ENCODE results near the gene TMEM101.

Gene TMEM101

DNA sequence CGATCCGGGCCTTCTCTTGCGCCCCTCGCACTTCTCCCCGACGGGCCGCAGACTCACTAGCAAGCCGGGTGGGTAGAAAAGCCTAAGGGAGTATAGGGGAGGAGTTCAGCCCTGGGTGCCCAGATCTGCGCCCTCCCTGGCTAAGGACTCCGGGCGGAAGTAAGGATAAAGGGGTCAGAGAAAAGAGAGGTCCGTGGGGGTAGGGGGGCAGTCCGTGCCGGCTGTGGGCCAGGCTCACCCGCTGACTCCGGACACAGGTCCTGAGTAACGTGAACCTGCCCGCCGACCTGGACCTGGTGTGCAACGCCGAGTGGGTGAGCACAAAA lies 8.5 kb downstream of the TMEM101 start:
- no peaks in the 10 kb centered on the region for H3K9me3 ChIP-seq (ENCODE audit: insufficient read depth, low read depth, low read length)
- TF ChIP-seq EZH2phosphoT487 (IDR thresholded peaks at IDR 0.05; ENCODE audit: borderline replicate concordance), result no peak
- TF ChIP-seq, protein P1, sequence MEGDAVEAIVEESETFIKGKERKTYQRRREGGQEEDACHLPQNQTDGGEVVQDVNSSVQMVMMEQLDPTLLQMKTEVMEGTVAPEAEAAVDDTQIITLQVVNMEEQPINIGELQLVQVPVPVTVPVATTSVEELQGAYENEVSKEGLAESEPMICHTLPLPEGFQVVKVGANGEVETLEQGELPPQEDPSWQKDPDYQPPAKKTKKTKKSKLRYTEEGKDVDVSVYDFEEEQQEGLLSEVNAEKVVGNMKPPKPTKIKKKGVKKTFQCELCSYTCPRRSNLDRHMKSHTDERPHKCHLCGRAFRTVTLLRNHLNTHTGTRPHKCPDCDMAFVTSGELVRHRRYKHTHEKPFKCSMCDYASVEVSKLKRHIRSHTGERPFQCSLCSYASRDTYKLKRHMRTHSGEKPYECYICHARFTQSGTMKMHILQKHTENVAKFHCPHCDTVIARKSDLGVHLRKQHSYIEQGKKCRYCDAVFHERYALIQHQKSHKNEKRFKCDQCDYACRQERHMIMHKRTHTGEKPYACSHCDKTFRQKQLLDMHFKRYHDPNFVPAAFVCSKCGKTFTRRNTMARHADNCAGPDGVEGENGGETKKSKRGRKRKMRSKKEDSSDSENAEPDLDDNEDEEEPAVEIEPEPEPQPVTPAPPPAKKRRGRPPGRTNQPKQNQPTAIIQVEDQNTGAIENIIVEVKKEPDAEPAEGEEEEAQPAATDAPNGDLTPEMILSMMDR (conservative IDR thresholded peaks at IDR 0.05; ENCODE audit: low read length), result no peak
- H3K9me2 ChIP-seq (replicated peaks; ENCODE audit: low read depth, low read length), result no peaks in the 10 kb centered on the region
- H2AFZ ChIP-seq (ENCODE audit: low read length), result no peak overlapping the region
- H3K4me2 ChIP-seq (ENCODE audit: low read depth, low read length, poor library complexity, severe bottlenecking), result no peak overlapping the region
- H3K27me3 ChIP-seq (ENCODE audit: insufficient read depth, low read length, poor library complexity, severe bottlenecking), result no peaks in the 10 kb centered on the region
- peaks cover 9% of the 10 kb centered on the region for H3K4me1 ChIP-seq (ENCODE audit: insufficient read depth, low read length, poor library complexity, severe bottlenecking)
- no peaks in the 10 kb centered on the region for H3K36me3 ChIP-seq (ENCODE audit: insufficient read depth, low read length)
- no peak overlapping the region for H3K9ac ChIP-seq (ENCODE audit: low read depth, low read length, poor library complexity, severe bottlenecking)
- H3K79me2 ChIP-seq (ENCODE audit: insufficient read depth, low read length), result no peaks in the 10 kb centered on the region
- no peaks in the 10 kb centered on the region for H4K20me1 ChIP-seq (ENCODE audit: insufficient read depth, low read length, poor library complexity, severe bottlenecking)
- no peaks in the 10 kb centered on the region for H3F3A ChIP-seq (ENCODE audit: low read depth)
- H3K4me3 ChIP-seq (ENCODE audit: low read length, poor library complexity, severe bottlenecking), result no peak overlapping the region

DNA sequence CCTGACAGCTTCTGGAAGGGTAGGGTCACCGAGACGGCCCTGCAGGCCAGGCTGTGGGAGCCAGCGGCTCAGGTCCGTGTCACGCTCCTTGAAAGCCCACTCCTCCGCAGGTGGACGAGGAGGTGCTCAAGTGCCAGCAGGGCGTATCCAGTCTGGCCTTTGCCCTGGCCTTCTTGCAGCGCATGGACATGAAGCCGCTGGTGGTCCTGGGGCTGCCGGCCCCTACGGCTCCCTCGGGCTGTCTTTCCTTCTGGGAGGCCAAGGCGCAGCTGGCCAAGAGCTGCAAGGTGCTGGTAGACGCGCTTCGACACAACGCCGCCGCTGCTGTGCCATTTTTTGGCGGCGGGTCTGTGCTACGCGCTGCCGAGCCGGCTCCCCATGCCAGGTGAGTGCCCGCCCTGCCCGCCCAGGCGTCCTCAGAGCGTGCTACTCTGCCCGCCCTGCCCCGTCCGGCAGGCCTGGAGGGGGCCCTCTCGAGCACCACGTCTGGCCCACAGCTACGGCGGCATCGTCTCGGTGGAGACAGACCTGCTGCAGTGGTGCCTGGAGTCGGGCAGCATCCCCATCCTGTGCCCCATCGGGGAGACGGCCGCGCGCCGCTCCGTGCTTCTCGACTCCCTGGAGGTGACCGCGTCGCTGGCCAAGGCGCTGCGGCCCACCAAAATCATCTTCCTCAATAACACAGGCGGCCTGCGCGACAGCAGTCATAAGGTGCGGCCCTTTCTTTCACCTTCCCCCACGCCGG lies 9.1 kb downstream of the TMEM101 start:
- Histone ChIP-seq H2AFZ (ENCODE audit: low read length) (no peak overlapping the region), H4K20me1 (ENCODE audit: insufficient read depth, low read length, poor library complexity, severe bottlenecking) (no peaks in the 10 kb centered on the region), H3K4me2 (ENCODE audit: low read depth, low read length, poor library complexity, severe bottlenecking) (no peak overlapping the region), H3K9me3 (ENCODE audit: insufficient read depth, low read depth, low read length) (no peaks in the 10 kb centered on the region), H3K9ac (ENCODE audit: low read depth, low read length, poor library complexity, severe bottlenecking) (no peak overlapping the region), H3K79me2 (ENCODE audit: insufficient read depth, low read length) (no peaks in the 10 kb centered on the region), H3F3A (ENCODE audit: low read depth) (no peaks in the 10 kb centered on the region), H3K4me3 (ENCODE audit: low read length, poor library complexity, severe bottlenecking) (no peak overlapping the region), H3K36me3 (ENCODE audit: insufficient read depth, low read length) (no peaks in the 10 kb centered on the region), H3K27me3 (ENCODE audit: insufficient read depth, low read length, poor library complexity, severe bottlenecking) (no peaks in the 10 kb centered on the region), H3K9me2 (replicated peaks; ENCODE audit: low read depth, low read length) (no peaks in the 10 kb centered on the region), H3K4me1 (ENCODE audit: insufficient read depth, low read length, poor library complexity, severe bottlenecking) (peaks cover 9% of the 10 kb centered on the region)
- no peak for TF ChIP-seq EZH2phosphoT487 (IDR thresholded peaks at IDR 0.05; ENCODE audit: borderline replicate concordance)
- TF ChIP-seq, protein P1 (conservative IDR thresholded peaks at IDR 0.05; ENCODE audit: low read length), result no peak

DNA sequence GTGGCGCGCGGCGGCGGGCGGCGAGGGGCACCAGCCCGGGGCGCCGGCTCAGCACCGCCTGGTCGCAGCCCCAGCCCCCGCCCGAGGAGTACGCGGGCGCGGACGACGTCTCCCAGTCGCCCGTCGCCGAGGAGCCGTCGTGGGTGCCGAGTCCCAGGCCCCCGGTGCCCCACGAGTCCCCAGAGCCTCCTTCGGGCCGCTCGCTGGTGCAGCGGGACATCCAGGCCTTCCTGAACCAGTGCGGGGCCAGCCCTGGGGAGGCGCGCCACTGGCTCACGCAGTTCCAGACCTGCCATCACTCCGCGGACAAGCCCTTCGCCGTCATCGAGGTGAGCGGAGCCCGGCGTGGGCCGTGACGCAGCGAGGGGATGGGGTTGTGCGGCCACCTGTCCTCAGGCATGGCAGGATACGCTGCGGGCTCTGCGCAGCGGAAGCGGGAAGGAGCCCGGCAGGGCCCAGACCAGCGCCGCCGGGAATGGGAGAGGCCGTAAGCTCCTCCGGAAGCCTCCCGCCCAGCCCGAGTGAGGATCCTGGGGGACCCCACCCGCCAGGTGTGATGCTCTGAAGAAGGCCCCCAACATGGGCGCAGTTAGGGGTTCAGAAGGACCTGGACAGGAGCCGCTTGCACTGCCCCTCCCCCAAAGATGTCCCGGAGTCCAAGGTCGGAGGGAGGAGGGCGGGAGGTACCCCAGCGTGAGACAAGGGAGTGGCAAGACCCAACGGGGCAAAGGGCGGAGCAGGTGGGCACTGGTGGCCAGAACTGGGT lies 9.8 kb downstream of the TMEM101 start:
- Histone ChIP-seq H3K9ac (ENCODE audit: low read depth, low read length, poor library complexity, severe bottlenecking) (no peak overlapping the region), H2AFZ (ENCODE audit: low read length) (no peak overlapping the region)

More for the DNA sequence above, 9.8 kb downstream of the TMEM101 start:
- Histone ChIP-seq H3K4me1 (ENCODE audit: insufficient read depth, low read length, poor library complexity, severe bottlenecking) (peaks cover 9% of the 10 kb centered on the region), H4K20me1 (ENCODE audit: insufficient read depth, low read length, poor library complexity, severe bottlenecking) (no peaks in the 10 kb centered on the region), H3K9me2 (replicated peaks; ENCODE audit: low read depth, low read length) (no peaks in the 10 kb centered on the region), H3F3A (ENCODE audit: low read depth) (no peaks in the 10 kb centered on the region), H3K4me2 (ENCODE audit: low read depth, low read length, poor library complexity, severe bottlenecking) (no peak overlapping the region), H3K4me3 (ENCODE audit: low read length, poor library complexity, severe bottlenecking) (no peak overlapping the region), H3K79me2 (ENCODE audit: insufficient read depth, low read length) (no peaks in the 10 kb centered on the region), H3K9me3 (ENCODE audit: insufficient read depth, low read depth, low read length) (no peaks in the 10 kb centered on the region), H3K36me3 (ENCODE audit: insufficient read depth, low read length) (no peaks in the 10 kb centered on the region), H3K27me3 (ENCODE audit: insufficient read depth, low read length, poor library complexity, severe bottlenecking) (no peaks in the 10 kb centered on the region)
- TF ChIP-seq, protein P1 (conservative IDR thresholded peaks at IDR 0.05; ENCODE audit: low read length), result no peak
- TF ChIP-seq EZH2phosphoT487 (IDR thresholded peaks at IDR 0.05; ENCODE audit: borderline replicate concordance), result no peak
